ENCODE results near the gene PIK3R2. TPM values are rescaled to one million over a fixed set of nuclear protein-coding genes. Genes with fewer than 3 reads are reported as not detected.

PIK3R2 gene
- total RNA-seq, 1 experiment from 2014 or later, result 42.8 TPM

DNA sequence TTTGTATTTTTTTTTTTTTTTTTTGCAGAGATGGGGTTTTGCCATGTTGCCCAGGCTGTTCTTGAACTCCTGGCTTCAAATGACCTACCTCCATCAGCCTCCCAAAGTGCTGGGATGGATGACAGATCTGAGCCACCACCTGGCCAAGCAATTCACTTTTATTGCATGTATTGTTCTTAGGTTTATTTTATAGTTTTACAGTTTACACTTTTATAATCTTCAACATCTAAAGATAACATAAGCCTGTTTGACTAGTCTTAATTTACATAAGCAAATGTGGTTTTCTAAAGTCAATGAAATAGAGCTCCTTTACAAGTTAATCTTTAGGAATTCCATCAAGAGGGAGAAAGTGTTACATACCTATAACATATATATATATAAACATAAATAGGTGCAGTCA lies 30.6 kb downstream of the PIK3R2 start:
- Mint-ChIP-seq H3K9me3 (no peaks in the 10 kb centered on the region), H3K27ac (no peak overlapping the region), H3K36me3 (ENCODE audit: insufficient read depth in 1 of 3, low read depth in 3 of 3) (no peaks in the 10 kb centered on the region), H3K4me1 (peaks cover 5 to 6% of the 10 kb centered on the region in 2 experiments; a peak in 3 of 4 replicates), H3K27me3 (ENCODE audit: low read depth) (no peaks in the 10 kb centered on the region; the same call in 1 of the 2 replicates), H3K4me3 (no peak overlapping the region)
- H4K8ac ChIP-seq (replicated peaks; ENCODE audit: insufficient read length, low read depth, low read length), result no peak overlapping the region
- H3K56ac ChIP-seq (ENCODE audit: insufficient read length, low read depth, low read length), result no peak overlapping the region
- no peak overlapping the region for H3T11ph ChIP-seq (ENCODE audit: low read length)
- H4K20me1 ChIP-seq (ENCODE audit: control insufficient read depth, insufficient read depth, insufficient read length), result no peaks in the 10 kb centered on the region
- H3K27me3 ChIP-seq (ENCODE audit: insufficient read depth, low read length), result no peaks in the 10 kb centered on the region
- no peak overlapping the region for H2BK15ac ChIP-seq (ENCODE audit: low read depth, low read length)
- no peak overlapping the region for H2AFZ ChIP-seq (ENCODE audit: low read length)
- no peak overlapping the region for H3K18ac ChIP-seq (ENCODE audit: insufficient read length, low read depth, low read length)
- no peak overlapping the region for H3K23ac ChIP-seq (ENCODE audit: insufficient read length, low read depth, low read length)
- no peak overlapping the region for H2BK120ac ChIP-seq (ENCODE audit: low read depth, low read length, poor library complexity, severe bottlenecking)
- no peaks in the 10 kb centered on the region for H3K23me2 ChIP-seq (ENCODE audit: insufficient read length, low read depth, low read length, poor library complexity, severe bottlenecking)
- no peak overlapping the region for H3K14ac ChIP-seq (ENCODE audit: insufficient read depth, low read length)
- H3K9me3 ChIP-seq (ENCODE audit: control insufficient read depth, low read depth, low read length), result no peaks in the 10 kb centered on the region
- H3K4me2 ChIP-seq (ENCODE audit: insufficient read depth, insufficient read length, low read length), result no peak overlapping the region
- no peak overlapping the region for H2BK5ac ChIP-seq (ENCODE audit: insufficient read length, low read length)
- no peak overlapping the region for H2AK5ac ChIP-seq (ENCODE audit: insufficient read length, low read length)
- H3K79me2 ChIP-seq (ENCODE audit: insufficient read depth, low read length), result no peaks in the 10 kb centered on the region
- no peak for DNase-seq
- no peak overlapping the region for H2BK12ac ChIP-seq (ENCODE audit: insufficient read length, low read depth, low read length)
- H3K4me1 ChIP-seq (ENCODE audit: insufficient read depth, low read length), result peaks cover 2% of the 10 kb centered on the region; the same call in 1 of the 2 replicates
- TF ChIP-seq, protein P1, sequence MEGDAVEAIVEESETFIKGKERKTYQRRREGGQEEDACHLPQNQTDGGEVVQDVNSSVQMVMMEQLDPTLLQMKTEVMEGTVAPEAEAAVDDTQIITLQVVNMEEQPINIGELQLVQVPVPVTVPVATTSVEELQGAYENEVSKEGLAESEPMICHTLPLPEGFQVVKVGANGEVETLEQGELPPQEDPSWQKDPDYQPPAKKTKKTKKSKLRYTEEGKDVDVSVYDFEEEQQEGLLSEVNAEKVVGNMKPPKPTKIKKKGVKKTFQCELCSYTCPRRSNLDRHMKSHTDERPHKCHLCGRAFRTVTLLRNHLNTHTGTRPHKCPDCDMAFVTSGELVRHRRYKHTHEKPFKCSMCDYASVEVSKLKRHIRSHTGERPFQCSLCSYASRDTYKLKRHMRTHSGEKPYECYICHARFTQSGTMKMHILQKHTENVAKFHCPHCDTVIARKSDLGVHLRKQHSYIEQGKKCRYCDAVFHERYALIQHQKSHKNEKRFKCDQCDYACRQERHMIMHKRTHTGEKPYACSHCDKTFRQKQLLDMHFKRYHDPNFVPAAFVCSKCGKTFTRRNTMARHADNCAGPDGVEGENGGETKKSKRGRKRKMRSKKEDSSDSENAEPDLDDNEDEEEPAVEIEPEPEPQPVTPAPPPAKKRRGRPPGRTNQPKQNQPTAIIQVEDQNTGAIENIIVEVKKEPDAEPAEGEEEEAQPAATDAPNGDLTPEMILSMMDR (conservative IDR thresholded peaks at IDR 0.05), result no peak
- no peak overlapping the region for H3K4ac ChIP-seq (ENCODE audit: low read depth, low read length)
- no peaks in the 10 kb centered on the region for H3K79me1 ChIP-seq (ENCODE audit: insufficient read depth, low read depth, low read length, poor library complexity, severe bottlenecking)
- no peak overlapping the region for H4K5ac ChIP-seq (ENCODE audit: insufficient read length, low read depth, low read length)
- H3K27ac ChIP-seq (ENCODE audit: insufficient read length, low read depth, low read length), result no peak overlapping the region
- no peak overlapping the region for H3K9ac ChIP-seq (ENCODE audit: extremely low read depth, insufficient read length, low read length)
- H4K91ac ChIP-seq (ENCODE audit: insufficient read length, low read depth, low read length), result no peak overlapping the region
- no peak overlapping the region for H2BK20ac ChIP-seq (ENCODE audit: low read depth, low read length, poor library complexity, severe bottlenecking)

Data from H9 (cell line).